SJCRH30 (cell line): Measurements from ENCODE around the gene MAMSTR. TPM values are rescaled to one million over a fixed set of nuclear protein-coding genes. Genes with fewer than 3 reads are reported as not detected.

Source experiments
- DNase-seq, 2 experiments: peaks; one replicate each; pipeline ENCODE4 v3.0.0-alpha.2; 2015 to 2020
- H3K27ac ChIP-seq: fragments of 250-450 bp; sonication (Bioruptor Pico); 2 replicates; pipeline ENCODE4 v1.5.1; 2020; ENCODE audit warnings: mild to moderate bottlenecking, moderate library complexity
- H3K27me3 ChIP-seq: fragments of 250-450 bp; sonication (Bioruptor Pico); 2 replicates; pipeline ENCODE4 v1.5.1; 2020; ENCODE audit warnings: mild to moderate bottlenecking, moderate library complexity
- H3K36me3 ChIP-seq: fragments of 250-450 bp; sonication (Bioruptor Pico); 2 replicates; pipeline ENCODE4 v1.5.1; 2020; ENCODE audit warnings: mild to moderate bottlenecking, moderate library complexity
- H3K4me1 ChIP-seq: fragments of 250-450 bp; sonication (Bioruptor Pico); 2 replicates; pipeline ENCODE4 v1.5.1; 2020; ENCODE audit warnings: mild to moderate bottlenecking, moderate library complexity
- H3K4me3 ChIP-seq: fragments of 250-450 bp; sonication (Bioruptor Pico); 2 replicates; pipeline ENCODE4 v1.5.1; 2020; ENCODE audit warnings: mild to moderate bottlenecking, moderate library complexity
- H3K9me3 ChIP-seq: fragments of 250-450 bp; sonication (Bioruptor Pico); replicated peaks from 2 replicates; pipeline ENCODE4 v1.5.1; 2020; ENCODE audit warnings: mild to moderate bottlenecking, moderate library complexity
- total RNA-seq: library from RNA; depleted of rRNA; stranded (reverse); fragments of >200 nt; shearing (Covaris generic); gene quantifications from 2 replicates; pipeline ENCODE4 v1.2.3, GENCODE V29; 2014

Gene MAMSTR
- total RNA-seq, 1 experiment from 2014 or later: 24.5 TPM

- Histone ChIP-seq H3K4me1 (peaks cover 17% of the 10 kb centered on the region), H3K36me3 (peaks cover 4% of the 10 kb centered on the region; the same call in 1 of the 2 replicates), H3K27me3 (no peaks in the 10 kb centered on the region), H3K9me3 (no peaks in the 10 kb centered on the region), H3K4me3 (peak overlapping the region; percentile 65), H3K27ac (peak overlapping the region; percentile 69)
- DNase-seq: peak; percentile 92 to 97
These were observed 44.4 kb downstream of the MAMSTR start for GRCh38 chr19:48674921-48675824.

- Histone ChIP-seq H3K27ac (peak overlapping the region; percentile 69; the same call in 1 of the 2 replicates), H3K27me3 (no peaks in the 10 kb centered on the region), H3K4me3 (peak overlapping the region; percentile 65), H3K36me3 (peaks cover 4% of the 10 kb centered on the region), H3K4me1 (peaks cover 17% of the 10 kb centered on the region), H3K9me3 (no peaks in the 10 kb centered on the region)
- no peak for DNase-seq
These were observed 45.2 kb downstream of the MAMSTR start for GRCh38 chr19:48674216-48674809.

- H3K27me3 ChIP-seq: no peaks in the 10 kb centered on the region
- H3K4me3 ChIP-seq: peak overlapping the region; percentile 65
- no peaks in the 10 kb centered on the region for H3K9me3 ChIP-seq
- H3K36me3 ChIP-seq: peaks cover 7% of the 10 kb centered on the region
- DNase-seq: no peak
- peaks cover 17% of the 10 kb centered on the region for H3K4me1 ChIP-seq
- peak overlapping the region; percentile 69 for H3K27ac ChIP-seq
These were observed 46.0 kb downstream of the MAMSTR start for GRCh38 chr19:48673436-48674100.

- peaks cover 17% of the 10 kb centered on the region for H3K4me1 ChIP-seq
- peaks cover 12% of the 10 kb centered on the region for H3K36me3 ChIP-seq
- DNase-seq: peak; percentile 78 to 79
- H3K4me3 ChIP-seq: peak within 1 kb of the TSS; percentile 65
- no peaks in the 10 kb centered on the region for H3K27me3 ChIP-seq
- no peaks in the 10 kb centered on the region for H3K9me3 ChIP-seq
- peak within 1 kb of the TSS; percentile 69 for H3K27ac ChIP-seq
These were observed 46.5 kb downstream of the MAMSTR start, which contains the start of gene NTN5 for GRCh38 chr19:48672994-48673393. TSS of gene NTN5 (minus strand) at chr19:48673017. CDS start at chr19:48670986, 2,031 bp downstream.

GRCh38 chr19:48671446-48671995, 48.0 kb downstream of the MAMSTR start:
- peaks cover 19% of the 10 kb centered on the region for H3K36me3 ChIP-seq
- no peaks in the 10 kb centered on the region for H3K27me3 ChIP-seq
- no peaks in the 10 kb centered on the region for H3K9me3 ChIP-seq
- peak; percentile 57 to 58 for DNase-seq
- peaks cover 17% of the 10 kb centered on the region for H3K4me1 ChIP-seq
- peak overlapping the region; percentile 69 for H3K27ac ChIP-seq
- peak overlapping the region; percentile 65 for H3K4me3 ChIP-seq

GRCh38 chr19:48670699-48671445, 48.7 kb downstream of the MAMSTR start:
- peaks cover 16% of the 10 kb centered on the region for H3K4me1 ChIP-seq
- H3K27ac ChIP-seq: peak overlapping the region; percentile 69
- H3K27me3 ChIP-seq: no peaks in the 10 kb centered on the region
- H3K36me3 ChIP-seq: peaks cover 22% of the 10 kb centered on the region
- peak; percentile 50 to 52 for DNase-seq
- peak overlapping the region; percentile 65 for H3K4me3 ChIP-seq
- no peaks in the 10 kb centered on the region for H3K9me3 ChIP-seq

GRCh38 chr19:48669903-48670668, 49.4 kb downstream of the MAMSTR start:
- Histone ChIP-seq H3K9me3 (no peaks in the 10 kb centered on the region), H3K27ac (peak overlapping the region; percentile 69; the same call in 1 of the 2 replicates), H3K4me1 (peaks cover 11% of the 10 kb centered on the region), H3K27me3 (no peaks in the 10 kb centered on the region), H3K36me3 (peaks cover 22% of the 10 kb centered on the region), H3K4me3 (no peak overlapping the region)
- DNase-seq: no peak

- Histone ChIP-seq H3K36me3 (peaks cover 25% of the 10 kb centered on the region), H3K27ac (no peak overlapping the region), H3K4me3 (no peak overlapping the region), H3K9me3 (no peaks in the 10 kb centered on the region), H3K27me3 (no peaks in the 10 kb centered on the region), H3K4me1 (peaks cover 8% of the 10 kb centered on the region)
- DNase-seq: no peak
These were observed 50.8 kb downstream of the MAMSTR start for GRCh38 chr19:48668761-48669160.

GRCh38 chr19:48668332-48668731, 51.2 kb downstream of the MAMSTR start:
- Histone ChIP-seq H3K36me3 (peaks cover 30% of the 10 kb centered on the region), H3K4me3 (no peak overlapping the region), H3K9me3 (no peaks in the 10 kb centered on the region), H3K4me1 (peaks cover 8% of the 10 kb centered on the region), H3K27ac (no peak overlapping the region), H3K27me3 (no peaks in the 10 kb centered on the region)
- DNase-seq: no peak

GRCh38 chr19:48665786-48666185, 53.7 kb downstream of the MAMSTR start:
- Histone ChIP-seq H3K9me3 (no peaks in the 10 kb centered on the region), H3K27me3 (no peaks in the 10 kb centered on the region), H3K4me3 (no peak overlapping the region), H3K27ac (no peak overlapping the region), H3K4me1 (peaks cover 4% of the 10 kb centered on the region), H3K36me3 (peaks cover 51% of the 10 kb centered on the region)
- DNase-seq: no peak

- Histone ChIP-seq H3K9me3 (no peaks in the 10 kb centered on the region), H3K27ac (no peak overlapping the region), H3K36me3 (peaks cover 52% of the 10 kb centered on the region), H3K4me3 (no peak overlapping the region), H3K4me1 (no peaks in the 10 kb centered on the region), H3K27me3 (no peaks in the 10 kb centered on the region)
- no peak for DNase-seq
These were observed 55.0 kb downstream of the MAMSTR start for GRCh38 chr19:48664476-48664875.

GRCh38 chr19:48663667-48664066, 55.9 kb downstream of the MAMSTR start:
- Histone ChIP-seq H3K27ac (no peak overlapping the region), H3K27me3 (no peaks in the 10 kb centered on the region), H3K9me3 (no peaks in the 10 kb centered on the region), H3K4me3 (no peak overlapping the region), H3K4me1 (no peaks in the 10 kb centered on the region), H3K36me3 (peaks cover 51% of the 10 kb centered on the region)
- no peak for DNase-seq
